Neuronal stem cell (in vitro differentiated cells): ENCODE data around the gene DAPK1.

ENCODE experiments used
- DNase-seq: peaks from one replicate; pipeline ENCODE4 v3.0.0-alpha.2; 2013; ENCODE audit warnings: low spot score
- H2AFZ ChIP-seq: one replicate; pipeline ENCODE4 v1.6.1; 2013; ENCODE audit warnings: mild to moderate bottlenecking, low read length, inconsistent platforms
- H2AK5ac ChIP-seq: 2 replicates; pipeline ENCODE4 v1.6.1; 2013; ENCODE audit warnings: low read depth, mild to moderate bottlenecking, inconsistent platforms, low read length, moderate library complexity, mixed read lengths
- H2BK120ac ChIP-seq: 2 replicates; pipeline ENCODE4 v1.6.1; 2013; ENCODE audit warnings: low read depth, mild to moderate bottlenecking, inconsistent platforms, low read length, moderate library complexity, mixed read lengths
- H2BK12ac ChIP-seq: one replicate; pipeline ENCODE4 v1.6.1; 2013; ENCODE audit warnings: low read length, inconsistent platforms
- H2BK15ac ChIP-seq: 2 replicates; pipeline ENCODE4 v1.6.1; 2013; ENCODE audit warnings: mild to moderate bottlenecking, low read length, inconsistent platforms, mixed read lengths
- H2BK5ac ChIP-seq: one replicate; pipeline ENCODE4 v1.6.1; 2013; ENCODE audit warnings: inconsistent platforms, mild to moderate bottlenecking, low read length, moderate library complexity
- H3K14ac ChIP-seq: one replicate; pipeline ENCODE4 v1.6.1; 2013; ENCODE audit warnings: low read length, inconsistent platforms
- H3K18ac ChIP-seq: 2 replicates; pipeline ENCODE4 v1.6.1; 2013; ENCODE audit warnings: low read length, inconsistent platforms
- H3K23ac ChIP-seq: 2 replicates; pipeline ENCODE4 v1.6.1; 2013; ENCODE audit warnings: low read depth, mild to moderate bottlenecking, mixed read lengths, low read length, inconsistent platforms; ENCODE audit not compliant: poor library complexity
- H3K27ac ChIP-seq: replicated peaks from 3 replicates; pipeline ENCODE4 v1.5.1; 2013; ENCODE audit warnings: low read length, inconsistent platforms
- H3K27me3 ChIP-seq, 3 experiments: 2 replicates each; pipeline ENCODE4 v1.6.1; 2013; ENCODE audit warnings: low read length in 3 of 3, mild to moderate bottlenecking in 2 of 3, inconsistent platforms in 1 of 3, low read depth in 1 of 3, mixed read lengths in 1 of 3, moderate library complexity in 1 of 3; ENCODE audit not compliant: control insufficient read depth in 3 of 3, insufficient read depth in 3 of 3
- H3K36me3 ChIP-seq, 2 donors: replicated peaks in 1 of 2; 2 replicates each; pipeline ENCODE4 v1.6.1; 2013; ENCODE audit warnings: low read length in 2 of 2; ENCODE audit not compliant: control insufficient read depth in 2 of 2, insufficient read depth in 2 of 2
- H3K4ac ChIP-seq: 2 replicates; pipeline ENCODE4 v1.6.1; 2013; ENCODE audit warnings: inconsistent platforms, mild to moderate bottlenecking, low read length, moderate library complexity
- H3K4me1 ChIP-seq, 2 donors: 1 replicate in 1 of 2; 2 replicates in 1 of 2; pipeline ENCODE4 v1.6.1; 2013; ENCODE audit warnings: low read length in 2 of 2, low read depth in 1 of 2; ENCODE audit not compliant: control insufficient read depth in 2 of 2, insufficient read depth in 1 of 2
- H3K4me2 ChIP-seq: one replicate; pipeline ENCODE4 v1.6.1; 2013; ENCODE audit warnings: mild to moderate bottlenecking, low read length, inconsistent platforms; ENCODE audit not compliant: insufficient read depth, poor library complexity, severe bottlenecking
- H3K4me3 ChIP-seq, 2 donors: 2 replicates each; pipeline ENCODE4 v1.5.1; 2013; ENCODE audit warnings: low read length in 2 of 2, mild to moderate bottlenecking in 2 of 2, inconsistent platforms in 1 of 2, moderate library complexity in 1 of 2
- H3K79me1 ChIP-seq: one replicate; pipeline ENCODE4 v1.6.1; 2013; ENCODE audit warnings: low read depth, mild to moderate bottlenecking, inconsistent platforms, low read length, moderate library complexity
- H3K9ac ChIP-seq: one replicate; pipeline ENCODE4 v1.6.1; 2013; ENCODE audit warnings: mild to moderate bottlenecking, low read depth, low read length, inconsistent platforms; ENCODE audit not compliant: poor library complexity
- H3K9me3 ChIP-seq, 2 donors: replicated peaks in 1 of 2; 2 replicates each; pipeline versions ENCODE3 to v1.6.1; 2013; ENCODE audit warnings: low read length in 2 of 2, mild to moderate bottlenecking in 2 of 2, inconsistent platforms in 1 of 2, low read depth in 1 of 2, mixed read lengths in 1 of 2, moderate library complexity in 1 of 2; ENCODE audit not compliant: control insufficient read depth in 2 of 2, insufficient read depth in 1 of 2
- H4K8ac ChIP-seq: one replicate; pipeline ENCODE4 v1.6.1; 2013; ENCODE audit warnings: low read depth, mild to moderate bottlenecking, inconsistent platforms, low read length, moderate library complexity
- H4K91ac ChIP-seq: one replicate; pipeline ENCODE4 v1.6.1; 2013; ENCODE audit warnings: low read length, low read depth, mild to moderate bottlenecking, inconsistent platforms; ENCODE audit not compliant: poor library complexity
- WGBS, 2 donors: extraction: QIAGEN DNeasy Blood & Tissue Kit; methylation state at CpG; one replicate each; pipeline ENCODE4 v1.1.7; 2013; ENCODE audit warnings: missing lambda C conversion rate in 2 of 2, mixed read lengths in 1 of 2; ENCODE audit not compliant: insufficient read length in 2 of 2, insufficient replicate concordance in 1 of 2; ENCODE audit errors: extremely low coverage in 2 of 2; 5-methylcytosine and 5-hydroxymethylcytosine counted together

The DAPK1 gene

GRCh38 chr9:87464110-87464991 lies 33.3 kb upstream of the DAPK1 start:
- no peak overlapping the region for H2AK5ac ChIP-seq
- H3K9ac ChIP-seq, result no peak overlapping the region
- H2BK15ac ChIP-seq, result no peak overlapping the region
- H3K27me3 ChIP-seq, result no peaks in the 10 kb centered on the region
- no peak overlapping the region for H3K4me2 ChIP-seq
- no peak overlapping the region for H4K91ac ChIP-seq
- no peak overlapping the region for H3K14ac ChIP-seq
- no peak overlapping the region for H2BK5ac ChIP-seq
- H3K36me3 ChIP-seq, result no peaks in the 10 kb centered on the region
- no peaks in the 10 kb centered on the region for H3K79me1 ChIP-seq
- no peak overlapping the region for H4K8ac ChIP-seq
- H3K27ac ChIP-seq, result no peak overlapping the region
- no peak overlapping the region for H3K4ac ChIP-seq
- H3K18ac ChIP-seq, result no peak overlapping the region
- WGBS, 2 donors, result no CpG with 5 or more reads among the region's 7 CpGs
- H3K9me3 ChIP-seq, result no peaks in the 10 kb centered on the region
- no peak overlapping the region for H2AFZ ChIP-seq
- DNase-seq, result no peak
- H3K4me1 ChIP-seq, result no peaks in the 10 kb centered on the region
- no peak overlapping the region for H2BK12ac ChIP-seq
- no peak overlapping the region for H3K4me3 ChIP-seq
- H2BK120ac ChIP-seq, result no peak overlapping the region
- H3K23ac ChIP-seq, result no peak overlapping the region

DNA sequence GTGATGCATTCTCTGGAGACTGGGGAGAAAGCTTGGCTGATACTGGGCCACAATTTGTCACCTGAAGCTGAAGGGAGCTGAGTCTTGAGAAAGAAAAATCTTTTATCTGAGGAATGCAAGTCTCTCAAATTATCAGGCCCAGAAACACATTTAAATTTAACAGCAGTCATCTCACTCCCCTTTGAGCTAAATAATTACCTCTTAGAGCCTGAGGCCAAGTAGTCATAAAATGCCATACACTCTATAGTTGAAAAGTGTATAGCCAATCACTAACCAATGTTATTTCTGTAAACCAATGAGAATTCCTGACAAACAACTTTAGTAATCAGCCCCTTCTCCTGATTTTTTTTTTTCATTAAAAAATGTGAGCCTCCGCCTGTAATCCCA lies 32.7 kb upstream of the DAPK1 start:
- H3K4me3 ChIP-seq, result no peak overlapping the region
- H2BK15ac ChIP-seq, result no peak overlapping the region
- H4K8ac ChIP-seq, result no peak overlapping the region
- no peak overlapping the region for H3K14ac ChIP-seq
- no peak overlapping the region for H3K9ac ChIP-seq
- no peaks in the 10 kb centered on the region for H3K27me3 ChIP-seq
- H4K91ac ChIP-seq, result no peak overlapping the region
- H3K18ac ChIP-seq, result no peak overlapping the region
- H3K4me2 ChIP-seq, result no peak overlapping the region
- no CpG with 5 or more reads among the region's 1 CpG for WGBS, 2 donors
- H3K36me3 ChIP-seq, result no peaks in the 10 kb centered on the region
- no peak overlapping the region for H3K23ac ChIP-seq
- no peaks in the 10 kb centered on the region for H3K79me1 ChIP-seq
- no peaks in the 10 kb centered on the region for H3K9me3 ChIP-seq
- no peak overlapping the region for H2AK5ac ChIP-seq
- no peak overlapping the region for H3K27ac ChIP-seq
- no peak overlapping the region for H2BK120ac ChIP-seq
- peaks cover 0 to 4% of the 10 kb centered on the region in 2 donors for H3K4me1 ChIP-seq
- no peak overlapping the region for H2BK5ac ChIP-seq
- no peak for DNase-seq
- H3K4ac ChIP-seq, result no peak overlapping the region
- no peak overlapping the region for H2BK12ac ChIP-seq
- H2AFZ ChIP-seq, result no peak overlapping the region

GRCh38 chr9:87465816-87466215 lies 31.9 kb upstream of the DAPK1 start:
- Histone ChIP-seq H3K9me3 (no peaks in the 10 kb centered on the region), H4K8ac (no peak overlapping the region), H3K27me3 (no peaks in the 10 kb centered on the region), H3K79me1 (no peaks in the 10 kb centered on the region), H4K91ac (no peak overlapping the region), H3K27ac (no peak overlapping the region), H3K23ac (no peak overlapping the region), H2AK5ac (no peak overlapping the region), H3K36me3 (no peaks in the 10 kb centered on the region), H2BK5ac (no peak overlapping the region), H3K4me3 (no peak overlapping the region), H3K4me1 (peaks cover 0 to 4% of the 10 kb centered on the region in 2 donors), H2AFZ (no peak overlapping the region), H3K14ac (no peak overlapping the region), H3K9ac (no peak overlapping the region), H3K4me2 (no peak overlapping the region), H2BK12ac (no peak overlapping the region), H3K18ac (no peak overlapping the region), H2BK15ac (no peak overlapping the region), H3K4ac (no peak overlapping the region), H2BK120ac (no peak overlapping the region)
- WGBS, 2 donors, result no CpG with 5 or more reads among the region's 3 CpGs
- DNase-seq, result no peak

DNA sequence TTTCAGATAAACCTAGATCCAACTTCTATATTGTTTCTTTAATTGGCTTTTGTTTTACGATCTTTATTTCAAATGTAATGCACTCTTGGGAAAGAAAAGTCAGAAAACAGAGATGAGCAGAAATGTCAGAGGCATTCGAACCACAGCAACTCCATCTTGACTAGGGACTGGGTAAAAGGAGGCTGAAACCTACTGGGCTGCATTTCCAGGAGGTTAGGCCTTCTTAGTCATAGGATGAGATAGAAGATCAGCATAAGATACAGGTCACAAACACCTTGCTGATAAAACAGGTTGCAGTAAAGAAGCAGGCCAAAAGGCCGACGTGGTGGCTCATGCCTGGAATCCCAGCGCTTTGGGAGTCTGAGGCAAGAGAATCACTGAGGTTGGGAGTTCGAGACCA lies 30.5 kb upstream of the DAPK1 start:
- Histone ChIP-seq H2BK12ac (no peak overlapping the region), H3K4me1 (peaks cover 0 to 4% of the 10 kb centered on the region in 2 donors), H3K36me3 (no peaks in the 10 kb centered on the region), H2BK15ac (no peak overlapping the region), H3K79me1 (no peaks in the 10 kb centered on the region), H4K8ac (no peak overlapping the region), H2BK120ac (no peak overlapping the region), H4K91ac (no peak overlapping the region), H3K4me3 (no peak overlapping the region), H3K9ac (no peak overlapping the region), H2AFZ (no peak overlapping the region), H3K27ac (no peak overlapping the region), H3K18ac (no peak overlapping the region), H3K4me2 (no peak overlapping the region), H3K23ac (no peak overlapping the region), H3K27me3 (no peaks in the 10 kb centered on the region), H2AK5ac (no peak overlapping the region), H3K4ac (no peak overlapping the region), H2BK5ac (no peak overlapping the region), H3K9me3 (no peaks in the 10 kb centered on the region), H3K14ac (no peak overlapping the region)
- no CpG with 5 or more reads among the region's 6 CpGs for WGBS, 2 donors
- DNase-seq, result no peak
